ENCODE measurements around the gene ADAM17.

DNA sequence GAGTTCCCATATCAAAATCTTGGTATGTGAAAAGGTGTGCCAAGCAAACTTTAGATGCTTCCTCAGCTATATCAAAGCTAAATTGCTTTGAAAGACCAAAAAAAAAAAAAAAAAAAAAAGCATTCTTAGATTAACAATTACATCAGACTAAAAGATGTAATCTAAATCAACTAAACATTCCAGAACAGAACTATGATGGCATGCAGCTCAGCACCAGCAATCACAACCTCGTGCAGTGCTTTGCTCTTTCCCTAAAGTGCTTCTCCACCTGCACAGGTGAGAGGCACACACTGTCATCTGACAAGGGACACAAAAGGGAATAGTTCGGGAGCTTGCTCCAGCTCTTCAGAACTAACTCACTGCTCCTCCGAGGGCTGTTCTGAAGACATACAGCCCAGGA, 37.5 kb downstream of the ADAM17 start:
- TF ChIP-seq, protein P1, sequence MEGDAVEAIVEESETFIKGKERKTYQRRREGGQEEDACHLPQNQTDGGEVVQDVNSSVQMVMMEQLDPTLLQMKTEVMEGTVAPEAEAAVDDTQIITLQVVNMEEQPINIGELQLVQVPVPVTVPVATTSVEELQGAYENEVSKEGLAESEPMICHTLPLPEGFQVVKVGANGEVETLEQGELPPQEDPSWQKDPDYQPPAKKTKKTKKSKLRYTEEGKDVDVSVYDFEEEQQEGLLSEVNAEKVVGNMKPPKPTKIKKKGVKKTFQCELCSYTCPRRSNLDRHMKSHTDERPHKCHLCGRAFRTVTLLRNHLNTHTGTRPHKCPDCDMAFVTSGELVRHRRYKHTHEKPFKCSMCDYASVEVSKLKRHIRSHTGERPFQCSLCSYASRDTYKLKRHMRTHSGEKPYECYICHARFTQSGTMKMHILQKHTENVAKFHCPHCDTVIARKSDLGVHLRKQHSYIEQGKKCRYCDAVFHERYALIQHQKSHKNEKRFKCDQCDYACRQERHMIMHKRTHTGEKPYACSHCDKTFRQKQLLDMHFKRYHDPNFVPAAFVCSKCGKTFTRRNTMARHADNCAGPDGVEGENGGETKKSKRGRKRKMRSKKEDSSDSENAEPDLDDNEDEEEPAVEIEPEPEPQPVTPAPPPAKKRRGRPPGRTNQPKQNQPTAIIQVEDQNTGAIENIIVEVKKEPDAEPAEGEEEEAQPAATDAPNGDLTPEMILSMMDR (IDR thresholded peaks at IDR 0.05), result no peak
- TF ChIP-seq POLR2A (IDR thresholded peaks at IDR 0.05) (no peak), EP300 (IDR thresholded peaks at IDR 0.05) (no peak)
